GM20000 (cell line): ENCODE measurements around the gene PCMT1.

Source experiments
- DNase-seq: peaks from one replicate; pipeline ENCODE4 v3.0.0; 2012; ENCODE audit warnings: low spot score
- CTCF ChIP-seq: IDR thresholded peaks from 2 replicates; pipeline ENCODE4 v1.5.1; 2012; ENCODE audit warnings: mild to moderate bottlenecking, control low read depth; ENCODE audit errors: extremely low read depth, missing control alignments

PCMT1 gene

GRCh38 chr6:149855741-149856140, 106.2 kb downstream of the PCMT1 start:
- no peak for DNase-seq
- no peak for TF ChIP-seq CTCF

DNA sequence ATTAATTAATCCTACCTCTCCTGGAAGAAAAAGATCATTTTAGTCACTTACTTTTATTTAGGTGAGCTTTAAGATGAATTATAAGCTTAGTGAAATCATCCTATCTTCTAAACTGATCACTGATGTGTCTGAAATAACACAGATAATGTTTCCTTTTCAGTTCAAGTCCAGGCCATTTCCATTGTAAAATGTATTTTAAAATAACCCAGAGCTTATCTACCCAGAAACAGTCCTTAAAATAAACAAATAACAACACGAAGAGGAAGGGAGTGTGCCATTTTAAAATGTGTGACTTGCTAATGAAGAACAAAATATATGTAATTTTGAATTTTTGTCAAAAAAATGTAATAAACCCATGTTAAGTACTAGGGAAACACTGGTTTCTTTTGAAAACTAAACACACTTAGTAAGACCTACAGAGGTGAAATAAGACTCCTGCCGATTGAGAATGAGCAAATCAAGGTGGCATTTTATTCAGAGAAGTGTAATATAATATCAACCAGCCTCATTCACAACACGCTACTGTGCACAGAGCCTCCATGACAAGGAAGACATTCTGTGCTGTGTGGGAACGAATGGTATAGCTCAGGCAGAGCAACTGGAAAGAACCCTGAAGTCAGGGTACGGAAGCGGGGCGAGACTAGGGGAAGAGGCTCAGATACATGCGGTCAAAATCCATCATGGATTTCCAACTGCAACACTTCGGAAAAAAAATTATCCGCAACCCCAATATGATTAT, 106.9 kb downstream of the PCMT1 start:
- TF ChIP-seq CTCF: no peak
- DNase-seq: no peak

GRCh38 chr6:149857541-149857940, 108.0 kb downstream of the PCMT1 start:
- no peak for TF ChIP-seq CTCF
- DNase-seq: no peak

- DNase-seq: no peak
- TF ChIP-seq CTCF: no peak
Measured at GRCh38 chr6:149859368-149859767, 109.8 kb downstream of the PCMT1 start.

DNA sequence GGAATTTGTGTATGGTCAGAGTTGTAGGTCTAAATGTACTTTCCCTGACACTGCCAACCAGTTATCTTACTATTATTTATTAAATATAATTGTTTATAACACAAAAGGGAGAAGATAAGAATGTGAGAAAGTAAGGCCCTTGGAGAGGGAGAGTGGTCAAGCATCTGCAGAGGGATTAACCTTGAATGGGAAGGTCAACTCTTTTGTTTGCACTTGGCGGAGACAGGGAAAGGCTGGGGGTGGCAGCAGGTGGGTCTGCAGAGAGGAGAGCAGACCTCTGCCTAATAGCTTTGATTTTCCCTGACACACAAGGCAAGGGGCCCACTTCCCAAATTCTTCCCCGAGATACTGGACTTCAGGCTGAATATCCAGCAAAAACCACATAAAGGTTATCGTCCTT, 110.4 kb downstream of the PCMT1 start:
- TF ChIP-seq CTCF: no peak
- no peak for DNase-seq

DNA sequence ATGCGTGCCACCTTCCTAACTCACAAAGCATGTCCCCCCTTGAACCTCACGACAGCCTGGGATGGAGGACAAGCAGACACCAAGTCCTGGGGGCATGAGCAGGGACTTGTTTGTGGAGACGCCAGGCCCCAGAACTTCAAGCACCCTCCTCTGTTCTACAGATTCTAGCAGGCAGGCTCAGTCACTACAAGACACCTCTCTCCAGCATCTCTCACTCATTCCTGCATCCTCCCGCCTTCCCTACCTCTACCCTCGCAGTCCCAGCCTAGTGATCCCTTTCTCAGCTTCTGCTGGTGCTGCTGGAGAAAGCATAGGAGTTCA, 110.9 kb downstream of the PCMT1 start:
- no peak for DNase-seq
- TF ChIP-seq CTCF: no peak
